ENCODE results near the gene TREML4.
A peak's percentile ranks its signal among the peaks of the same experiment; 100 is the strongest.

The TREML4 gene

GRCh38 chr6:41255638-41256246, 27.6 kb downstream of the TREML4 start:
- no peak for DNase-seq (ENCODE audit: low spot score)

GRCh38 chr6:41256383-41256782, 28.2 kb downstream of the TREML4 start:
- DNase-seq (ENCODE audit: low spot score), result no peak

GRCh38 chr6:41257369-41258195, 29.4 kb downstream of the TREML4 start:
- DNase-seq (ENCODE audit: low spot score), result no peak

GRCh38 chr6:41258196-41258493, 30.0 kb downstream of the TREML4 start:
- no peak for DNase-seq (ENCODE audit: low spot score)

GRCh38 chr6:41262401-41262800, 34.3 kb downstream of the TREML4 start:
- DNase-seq (ENCODE audit: low spot score), result no peak

- DNase-seq (ENCODE audit: low spot score), result no peak
Observed at GRCh38 chr6:41263267-41263666, 35.1 kb downstream of the TREML4 start.

GRCh38 chr6:41266541-41266940, 38.4 kb downstream of the TREML4 start:
- DNase-seq (ENCODE audit: low spot score), result no peak

GRCh38 chr6:41268478-41268877, 40.3 kb downstream of the TREML4 start:
- no peak for DNase-seq (ENCODE audit: low spot score)

- DNase-seq (ENCODE audit: low spot score), result no peak
Observed at GRCh38 chr6:41269166-41269565, 41.0 kb downstream of the TREML4 start.

GRCh38 chr6:41269716-41270115, 41.6 kb downstream of the TREML4 start:
- DNase-seq (ENCODE audit: low spot score), result no peak

- DNase-seq (ENCODE audit: low spot score), result no peak
Observed at GRCh38 chr6:41271901-41272395, 43.8 kb downstream of the TREML4 start.

GRCh38 chr6:41272591-41273240, 44.6 kb downstream of the TREML4 start:
- DNase-seq (ENCODE audit: low spot score), result no peak

- DNase-seq (ENCODE audit: low spot score), result no peak
Observed at GRCh38 chr6:41273714-41274113, 45.6 kb downstream of the TREML4 start.

- DNase-seq (ENCODE audit: low spot score), result no peak
Observed at GRCh38 chr6:41274256-41274655, 46.1 kb downstream of the TREML4 start.

GRCh38 chr6:41275489-41275888, 47.3 kb downstream of the TREML4 start:
- DNase-seq (ENCODE audit: low spot score), result no peak

GRCh38 chr6:41277605-41278004, 49.5 kb downstream of the TREML4 start:
- no peak for DNase-seq (ENCODE audit: low spot score)

GRCh38 chr6:41278699-41279405, 50.7 kb downstream of the TREML4 start:
- no peak for DNase-seq (ENCODE audit: low spot score)

- no peak for DNase-seq (ENCODE audit: low spot score)
Observed at GRCh38 chr6:41280381-41281057, 52.4 kb downstream of the TREML4 start.

- DNase-seq (ENCODE audit: low spot score), result no peak
Observed at GRCh38 chr6:41283600-41283999, 55.5 kb downstream of the TREML4 start.

- DNase-seq (ENCODE audit: low spot score), result peak; percentile 33
Observed at GRCh38 chr6:41284726-41285125, 56.6 kb downstream of the TREML4 start.

- DNase-seq (ENCODE audit: low spot score), result peak; percentile 23
Observed at GRCh38 chr6:41286544-41287346, 58.6 kb downstream of the TREML4 start, which contains the start of gene TREM1. TSS of gene TREM1 (minus strand) at chr6:41286682. CDS start at chr6:41286655, 27 bp downstream.
